Heart left ventricle (tissue), 16 donors: Measurements from ENCODE around the gene AGXT. TPM values are rescaled to one million over a fixed set of nuclear protein-coding genes. Genes with fewer than 3 reads are reported as not detected.
A peak's percentile ranks its signal among the peaks of the same experiment; 100 is the strongest.

ENCODE experiments used
- ATAC-seq, 4 donors: fragments of 200-7000 bp; cut with Tn5 transposase; one replicate each; pipeline ENCODE4 v1.9.1; 2020 to 2022; ENCODE audit warnings: moderate library complexity in 4 of 4, mild to moderate bottlenecking in 3 of 4, moderate number of reproducible peaks in 1 of 4
- DNase-seq, 5 donors: peaks; one replicate each; pipeline ENCODE4 v3.0.0-alpha.2; 2020
- H3K27ac ChIP-seq, 12 donors: fragments of 200-600 bp; sonication (generic) in 4 of 12; one replicate each; pipeline versions ENCODE4 v1.5.0 to v1.8.0; 2016 to 2022; ENCODE audit warnings: mild to moderate bottlenecking in 2 of 12
- H3K27me3 ChIP-seq, 9 donors: fragments of 200-600 bp; sonication (generic) in 2 of 9; one replicate each; pipeline versions ENCODE4 v1.5.1 to v1.8.0; 2016 to 2022; ENCODE audit warnings: mild to moderate bottlenecking in 3 of 9
- H3K36me3 ChIP-seq, 9 donors: fragments of 200-600 bp; sonication (generic) in 2 of 9; one replicate each; pipeline versions ENCODE4 v1.5.0 to v1.8.0; 2018 to 2022; ENCODE audit warnings: mild to moderate bottlenecking in 2 of 9
- H3K4me1 ChIP-seq, 12 donors: fragments of 200-600 bp; sonication (generic) in 4 of 12; one replicate each; pipeline versions ENCODE4 v1.5.0 to v1.8.0; 2016 to 2022; ENCODE audit warnings: mild to moderate bottlenecking in 3 of 12
- H3K4me3 ChIP-seq, 12 donors: fragments of 200-600 bp; sonication (generic) in 4 of 12; one replicate each; pipeline versions ENCODE4 v1.5.0 to v1.8.0; 2017 to 2022; ENCODE audit warnings: mild to moderate bottlenecking in 9 of 12, moderate library complexity in 4 of 12
- H3K9me3 ChIP-seq, 12 donors: fragments of 200-600 bp; sonication (generic) in 4 of 12; one replicate each; pipeline versions ENCODE4 v1.5.0 to v1.8.0; 2016 to 2022; ENCODE audit warnings: mild to moderate bottlenecking in 1 of 12
- POLR2A ChIP-seq, 2 donors: fragments of 450-650 bp; IDR thresholded peaks; one replicate each; pipeline ENCODE4 v1.6.1; 2017; ENCODE audit warnings: antibody characterized with exemption in 2 of 2, mild to moderate bottlenecking in 2 of 2, moderate library complexity in 2 of 2
- WGBS, 4 donors: extraction: QIAGEN DNeasy Blood & Tissue Kit in 2 of 4; methylation state at CpG; one replicate each; pipeline versions ENCODE4 v1.1.5 to v1.1.7; 2013 to 2018; 5-methylcytosine and 5-hydroxymethylcytosine counted together
- intact Hi-C, 10 donors: fragments of 100-400 bp; cut with DNase I; formaldehyde crosslinking; loops; one replicate each; pipeline versions ENCODE4 v1.11.1 to v1.14.2; 2022
- polyA plus RNA-seq, 2 donors: library from polyadenylated mRNA; stranded (reverse); fragments of 200-250 nt; gene quantifications; one replicate each; pipeline ENCODE4 v1.2.3, GENCODE V29; 2013
- total RNA-seq, 9 donors: library from RNA; depleted of rRNA in 2 of 9; stranded (reverse); fragments of >200 nt in 2 of 9; fragmentation: NEBNext Ultra II Directional in 3 of 9; extraction: Animal tissue kit (Norgen Biotek cat#: 25700) in 3 of 9; gene quantifications; one replicate each; pipeline versions ENCODE4 v1.1.0 to v1.2.4, GENCODE V29; 2016 to 2023
- TF ChIP-seq, protein P1 (sequence below), 12 donors: fragments of 200-600 bp; sonication (generic) in 4 of 12; IDR thresholded peaks; one replicate each; pipeline versions ENCODE4 v1.5.0 to v1.8.0; 2018 to 2022; ENCODE audit warnings: antibody characterized with exemption in 12 of 12, mild to moderate bottlenecking in 5 of 12
- donor health status: ischemic (EF 13 %, LVEDD 7.1; RV severe dilation, severe dysfunction).
- donor health status: healthy with polysubstance abuse.
- donor health status: DM: no; HTN: yes; CAD: no.
- donor health status: DM: no; HTN: no; CAD: no.
- donor health status: ischemic (EF 25% LVEDD 6.9; RV normal size, moderate dysfunction).
- donor health status: ischemic (EF 25% LVEDD 5.7; RV mildly dilated, moderate dysfunction).
- donor health status: healthy.
- donor health status: DM: yes; HTN: yes; CAD: no.
- donor health status: ischemic (EF 35%, LVEDD 5.7; RV mildly dilated, moderate dysfunction).
- donor health status: nonischemic (EF 11% LVEDD 7.7; RV severe dilation, severe dysfunction).
- donor health status: DM: yes; HTN: yes; CAD: no.
- donor health status: PGD.
- donor health status: ischemic (EF 29% LVEDD 5.4; RV normal size, mild dysfunction).
- donor health status: nonischemic (EF 23%, LVEDD 6.1; RV moderate dilation, normal function).

AGXT gene
- total and polyA plus RNA-seq, 11 donors = 0.06 TPM; not detected in 10

DNA sequence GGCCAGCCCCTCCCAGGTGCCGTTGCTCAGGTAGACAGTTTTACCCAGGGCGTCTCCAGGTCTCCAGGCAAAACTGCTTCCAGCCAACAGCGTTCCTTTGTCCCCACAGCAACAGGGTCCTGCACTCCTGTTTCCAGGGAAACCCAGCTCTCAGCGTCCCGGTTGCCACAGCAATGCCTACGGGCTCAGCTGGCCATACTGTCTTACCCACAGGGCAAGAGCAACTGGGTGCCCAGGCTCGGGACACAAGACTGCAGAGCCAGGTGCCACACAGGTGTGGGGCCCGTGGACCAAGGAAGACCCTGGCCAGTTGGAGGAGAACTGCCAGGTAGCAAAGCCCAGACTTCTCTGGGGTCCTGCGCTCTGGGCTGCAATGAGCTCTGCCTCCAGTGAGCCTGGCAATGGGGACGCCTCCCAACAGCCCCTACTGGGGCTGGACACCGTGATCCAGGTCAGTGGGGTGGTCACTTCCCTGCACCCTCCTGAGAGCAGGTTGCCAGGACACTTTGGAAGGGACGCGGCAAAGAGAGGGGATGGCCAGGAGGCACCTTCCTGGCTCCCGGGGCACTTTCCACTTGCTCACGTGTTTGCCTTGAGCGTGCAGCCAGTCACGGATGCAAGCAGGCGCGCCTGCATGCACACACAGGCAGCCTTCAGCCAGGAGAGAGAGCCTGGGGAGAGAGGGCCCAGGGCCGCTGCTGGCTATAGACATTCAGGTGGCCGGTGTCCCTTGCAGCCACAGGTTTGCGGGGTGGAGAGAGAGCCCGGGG lies 37.7 kb downstream of the AGXT start, which contains the start of gene CROCC2:
CROCC2 (plus strand) TSS at position 196 of the 770 bp plus-strand sequence; CDS start at position 374, 178 bp downstream.
- H3K27ac ChIP-seq = no peak within 1 kb of the TSS
- DNase-seq = peak in 1 of 5 donors; percentile 12

DNA sequence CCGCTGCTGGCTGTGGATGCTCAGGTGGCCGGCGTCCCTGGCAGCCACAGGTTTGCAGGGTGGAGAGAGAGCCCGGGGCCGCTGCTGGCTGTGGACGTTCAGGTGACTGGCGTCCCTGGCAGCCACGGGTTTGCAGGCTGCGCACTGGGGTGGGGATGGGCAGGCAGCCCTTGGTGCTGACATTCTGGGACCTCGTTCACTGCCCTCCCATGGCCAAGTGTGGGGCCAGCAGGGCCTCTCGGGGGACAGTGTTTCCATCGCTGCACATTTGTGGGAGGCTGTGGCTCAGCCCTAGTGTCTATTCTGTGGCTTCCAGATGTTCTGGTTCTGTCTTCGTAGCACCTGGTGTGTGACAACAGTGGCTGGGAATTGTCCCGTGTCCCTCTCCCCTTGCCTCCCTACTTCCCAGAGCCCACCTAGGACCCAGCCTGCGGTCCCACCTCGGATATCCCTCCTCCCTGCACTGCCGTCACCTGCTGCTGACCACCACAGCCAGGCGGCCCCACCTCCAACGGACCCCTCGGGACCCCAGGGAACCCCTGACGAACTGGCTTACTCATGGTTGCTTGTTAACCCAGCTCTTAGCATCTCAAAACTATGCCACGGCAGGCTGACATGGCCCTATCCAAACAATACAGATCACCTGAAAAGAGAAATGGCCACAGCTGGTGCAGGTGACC lies 38.4 kb downstream of the AGXT start:
- DNase-seq (peak in 1 of 5 donors; percentile 17), ATAC-seq (no peak)
- intact Hi-C loops = no loop called here
- H3K9me3 ChIP-seq = no peaks in the 10 kb centered on the region
- TF ChIP-seq POLR2A (IDR thresholded peaks at IDR 0.05) = no peak
- H3K4me1 ChIP-seq = peaks cover 0 to 7% (median 0%) of the 10 kb centered on the region in 12 donors
- H3K36me3 ChIP-seq = no peaks in the 10 kb centered on the region
- no peaks in the 10 kb centered on the region for H3K27me3 ChIP-seq
- no peak overlapping the region for H3K4me3 ChIP-seq
- no peak overlapping the region for H3K27ac ChIP-seq
- 69 to 77% (median 71%) methylated on average over 14 to 22 of the region's 22 CpGs for WGBS, 4 donors

More for the DNA sequence above, 37.7 kb downstream of the AGXT start, which contains the start of gene CROCC2:
- ATAC-seq = no peak
- intact Hi-C loops = no loop called here
- no peak within 1 kb of the TSS for H3K4me3 ChIP-seq
- TF ChIP-seq POLR2A (IDR thresholded peaks at IDR 0.05) = no peak
- 72 to 76% (median 74%) methylated on average over 17 to 23 of the region's 23 CpGs for WGBS, 4 donors
- no peaks in the 10 kb centered on the region for H3K36me3 ChIP-seq
- peaks cover 0 to 7% (median 0%) of the 10 kb centered on the region in 12 donors for H3K4me1 ChIP-seq
- H3K9me3 ChIP-seq = peaks cover 0 to 1% (median 0%) of the 10 kb centered on the region in 12 donors
- H3K27me3 ChIP-seq = no peaks in the 10 kb centered on the region

DNA sequence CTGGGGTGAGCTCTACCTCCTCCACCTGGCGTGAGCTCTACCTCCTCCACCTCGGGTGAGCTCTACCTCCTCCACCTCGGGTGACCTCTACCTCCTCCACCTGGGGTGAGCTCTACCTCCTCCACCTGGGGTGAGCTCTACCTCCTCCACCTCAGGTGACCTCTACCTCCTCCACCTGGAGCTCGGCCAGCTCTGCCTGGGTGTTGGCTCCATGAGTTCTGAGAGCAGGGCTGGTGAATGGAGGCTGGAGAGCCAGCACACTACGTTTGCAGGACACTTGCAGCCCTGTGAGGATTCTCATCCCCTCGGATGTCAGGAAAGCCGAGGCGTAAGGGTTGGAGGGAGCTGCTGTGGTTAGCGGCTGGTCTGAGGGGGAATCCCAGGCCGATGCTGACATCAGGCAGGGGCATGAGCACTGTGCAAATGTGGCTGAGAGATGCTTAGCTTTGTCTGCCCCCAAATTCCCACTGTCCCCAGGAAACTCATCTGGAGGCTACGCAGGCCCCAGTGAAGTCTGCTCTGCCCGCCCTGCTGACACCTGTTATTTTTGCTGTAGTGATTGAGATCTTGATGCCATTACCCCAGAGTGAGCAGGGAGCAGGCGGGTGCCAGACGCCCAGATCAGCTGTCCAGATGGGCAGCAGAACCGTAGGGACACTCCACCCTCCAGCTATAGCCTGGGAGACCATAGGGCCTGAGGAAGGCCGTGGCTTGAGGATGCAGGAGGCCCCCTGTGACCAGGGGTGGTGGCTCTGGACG lies 40.8 kb downstream of the AGXT start:
- Histone ChIP-seq H3K27ac (no peak overlapping the region), H3K36me3 (no peaks in the 10 kb centered on the region), H3K4me1 (peaks cover 0 to 19% (median 11%) of the 10 kb centered on the region in 12 donors), H3K4me3 (no peak overlapping the region), H3K27me3 (peaks cover 0 to 5% (median 0%) of the 10 kb centered on the region in 9 donors), H3K9me3 (no peaks in the 10 kb centered on the region)
- TF ChIP-seq, protein P1, sequence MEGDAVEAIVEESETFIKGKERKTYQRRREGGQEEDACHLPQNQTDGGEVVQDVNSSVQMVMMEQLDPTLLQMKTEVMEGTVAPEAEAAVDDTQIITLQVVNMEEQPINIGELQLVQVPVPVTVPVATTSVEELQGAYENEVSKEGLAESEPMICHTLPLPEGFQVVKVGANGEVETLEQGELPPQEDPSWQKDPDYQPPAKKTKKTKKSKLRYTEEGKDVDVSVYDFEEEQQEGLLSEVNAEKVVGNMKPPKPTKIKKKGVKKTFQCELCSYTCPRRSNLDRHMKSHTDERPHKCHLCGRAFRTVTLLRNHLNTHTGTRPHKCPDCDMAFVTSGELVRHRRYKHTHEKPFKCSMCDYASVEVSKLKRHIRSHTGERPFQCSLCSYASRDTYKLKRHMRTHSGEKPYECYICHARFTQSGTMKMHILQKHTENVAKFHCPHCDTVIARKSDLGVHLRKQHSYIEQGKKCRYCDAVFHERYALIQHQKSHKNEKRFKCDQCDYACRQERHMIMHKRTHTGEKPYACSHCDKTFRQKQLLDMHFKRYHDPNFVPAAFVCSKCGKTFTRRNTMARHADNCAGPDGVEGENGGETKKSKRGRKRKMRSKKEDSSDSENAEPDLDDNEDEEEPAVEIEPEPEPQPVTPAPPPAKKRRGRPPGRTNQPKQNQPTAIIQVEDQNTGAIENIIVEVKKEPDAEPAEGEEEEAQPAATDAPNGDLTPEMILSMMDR (IDR thresholded peaks at IDR 0.05) = no peak
- TF ChIP-seq POLR2A (IDR thresholded peaks at IDR 0.05) = no peak
- 71 to 81% (median 76%) methylated on average over 10 to 17 of the region's 17 CpGs for WGBS, 4 donors
- ATAC-seq = no peak
- DNase-seq = no peak
- intact Hi-C loops = no loop called here

DNA sequence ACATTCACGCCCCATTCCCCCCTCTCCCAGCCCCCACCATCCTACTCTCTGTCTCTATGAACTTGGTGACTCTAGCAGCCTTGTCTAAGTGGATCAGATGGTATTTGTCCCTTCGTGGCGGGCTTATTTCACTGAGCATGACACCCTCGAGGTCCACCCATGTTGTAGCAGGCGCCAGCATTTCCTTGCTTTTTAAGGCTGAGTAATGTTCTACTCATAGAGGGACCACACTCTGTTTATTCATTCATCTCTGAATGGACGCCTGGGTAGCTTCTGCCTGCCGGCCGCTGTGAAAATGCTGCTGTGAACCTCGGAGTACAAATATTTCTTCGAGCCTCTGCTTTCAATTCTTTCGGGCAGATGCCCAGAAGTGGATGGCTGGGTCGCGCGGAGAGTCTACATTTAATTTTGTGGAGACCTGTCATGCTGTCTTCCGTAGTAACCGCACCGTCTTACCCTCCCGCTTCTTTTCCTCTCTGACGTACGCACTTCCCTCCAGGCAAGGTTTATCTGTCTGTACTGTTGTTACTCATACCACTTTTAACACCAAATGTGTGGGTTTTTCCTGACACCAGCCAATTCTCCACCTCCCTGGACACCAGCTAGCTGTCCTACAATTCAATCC lies 43.1 kb downstream of the AGXT start:
- peaks cover 0 to 26% (median 14%) of the 10 kb centered on the region in 9 donors for H3K27me3 ChIP-seq
- no peak for ATAC-seq

More for the DNA sequence above, 43.1 kb downstream of the AGXT start:
- intact Hi-C loops = loop anchor here in 3 of 10 donors (5.0 to 10.0 kb wide), 2 partner anchors 81 to 83 kb away; partner anchors contain the start of gene SNED1 (in 2 of the 3)
- WGBS, 4 donors = 79 to 87% (median 82%) methylated on average over 19 to 20 of the region's 20 CpGs
- no peak overlapping the region for H3K27ac ChIP-seq
- H3K9me3 ChIP-seq = no peaks in the 10 kb centered on the region
- H3K4me1 ChIP-seq = peaks cover 3 to 37% (median 20%) of the 10 kb centered on the region in 12 donors
- no peaks in the 10 kb centered on the region for H3K36me3 ChIP-seq
- no peak for DNase-seq
- no peak overlapping the region for H3K4me3 ChIP-seq
- TF ChIP-seq, protein P1 (IDR thresholded peaks at IDR 0.05) = no peak
- TF ChIP-seq POLR2A (IDR thresholded peaks at IDR 0.05) = no peak
